CD1c-positive myeloid dendritic cell (primary cell): Measurements from ENCODE around the gene VIPR2.

ENCODE experiments used
- DNase-seq: peaks from one replicate; pipeline ENCODE4 v3.0.0-alpha.2; 2016; ENCODE audit errors: extremely low spot score

Gene VIPR2

GRCh38 chr7:159068893-159069448 is 75.7 kb downstream of the VIPR2 start:
- no peak for DNase-seq

- DNase-seq: no peak
Measured at GRCh38 chr7:159068488-159068811, 76.2 kb downstream of the VIPR2 start.

GRCh38 chr7:159067576-159068487 is 76.8 kb downstream of the VIPR2 start:
- no peak for DNase-seq

- no peak for DNase-seq
Measured at GRCh38 chr7:159066816-159067575, 77.7 kb downstream of the VIPR2 start.

GRCh38 chr7:159065852-159066480 is 78.7 kb downstream of the VIPR2 start:
- DNase-seq: no peak

GRCh38 chr7:159064816-159065510 is 79.7 kb downstream of the VIPR2 start:
- no peak for DNase-seq

- no peak for DNase-seq
Measured at GRCh38 chr7:159064121-159064815, 80.4 kb downstream of the VIPR2 start.

GRCh38 chr7:159063046-159063840 is 81.4 kb downstream of the VIPR2 start:
- DNase-seq: no peak

- no peak for DNase-seq
Measured at GRCh38 chr7:159062569-159062968, 82.1 kb downstream of the VIPR2 start.

- DNase-seq: no peak
Measured at GRCh38 chr7:159061674-159062212, 82.9 kb downstream of the VIPR2 start.

- no peak for DNase-seq
Measured at GRCh38 chr7:159061209-159061608, 83.5 kb downstream of the VIPR2 start.

- DNase-seq: no peak
Measured at GRCh38 chr7:159060440-159060839, 84.2 kb downstream of the VIPR2 start.

GRCh38 chr7:159059629-159060028 is 85.0 kb downstream of the VIPR2 start:
- DNase-seq: no peak

GRCh38 chr7:159057647-159058046 is 87.0 kb downstream of the VIPR2 start:
- DNase-seq: no peak

GRCh38 chr7:159056737-159057136 is 87.9 kb downstream of the VIPR2 start:
- DNase-seq: no peak

- no peak for DNase-seq
Measured at GRCh38 chr7:159051916-159052315, 92.8 kb downstream of the VIPR2 start.

- no peak for DNase-seq
Measured at GRCh38 chr7:159050704-159051103, 94.0 kb downstream of the VIPR2 start.

GRCh38 chr7:159049266-159050025 is 95.2 kb downstream of the VIPR2 start:
- no peak for DNase-seq

- no peak for DNase-seq
Measured at GRCh38 chr7:159048656-159049055, 96.0 kb downstream of the VIPR2 start.
